Stimulated activated CD8-positive, alpha-beta memory T cell treated with anti-CD3 and anti-CD28 coated beads, Interleukin-15, amount 100 ng/mL, for 48 hours (primary cell): ENCODE results near the gene UBE2L3.
"Not testable (repeated sequence)": the region's sequence is repeated elsewhere in the genome, so short reads cannot be mapped to it uniquely, and the experiment has no call there.

Source experiments
- DNase-seq, 2 donors: peaks; one replicate each; pipeline ENCODE4 v3.0.0-alpha.2; 2020; ENCODE audit warnings: low read depth in 2 of 2

Gene UBE2L3

GRCh38 chr22:21567456-21568346 lies at the start of gene UBE2L3:
Gene UBE2L3, plus strand, starts transcription at chr22:21567714. Its CDS starts 31 bp downstream, at chr22:21567745.
- peak; percentile 75 to 77 for DNase-seq

GRCh38 chr22:21526705-21527500 lies 40.6 kb upstream of the UBE2L3 start:
- not testable (repeated sequence) for DNase-seq

- DNase-seq, result not testable (repeated sequence)
Observed at GRCh38 chr22:21531525-21531924, 36.0 kb upstream of the UBE2L3 start.

- DNase-seq, result not testable (repeated sequence)
Observed at GRCh38 chr22:21532863-21533648, 34.5 kb upstream of the UBE2L3 start.

GRCh38 chr22:21539862-21540261 lies 27.7 kb upstream of the UBE2L3 start:
- DNase-seq, result not testable (repeated sequence)

GRCh38 chr22:21544432-21545322 lies 22.8 kb upstream of the UBE2L3 start:
- not testable (repeated sequence) for DNase-seq

GRCh38 chr22:21549558-21549957 lies 18.0 kb upstream of the UBE2L3 start:
- DNase-seq, result not testable (repeated sequence)

GRCh38 chr22:21550008-21550677 lies 17.4 kb upstream of the UBE2L3 start:
- DNase-seq, result not testable (repeated sequence)

- DNase-seq, result not testable (repeated sequence)
Observed at GRCh38 chr22:21550678-21551047, 16.9 kb upstream of the UBE2L3 start.

GRCh38 chr22:21551361-21551760 lies 16.2 kb upstream of the UBE2L3 start, which contains the start of gene RIMBP3C:
Gene RIMBP3C, minus strand, starts transcription at chr22:21551461. Its CDS starts 485 bp downstream, at chr22:21550976.
- not testable (repeated sequence) for DNase-seq

- DNase-seq, result not testable (repeated sequence)
Observed at GRCh38 chr22:21559345-21560125, 8.0 kb upstream of the UBE2L3 start.

- not testable (repeated sequence) for DNase-seq
Observed at GRCh38 chr22:21560657-21561056, 6.9 kb upstream of the UBE2L3 start.

- DNase-seq, result no peak
Observed at GRCh38 chr22:21563912-21564311, 3.6 kb upstream of the UBE2L3 start.

GRCh38 chr22:21564411-21564810 lies 3.1 kb upstream of the UBE2L3 start:
- no peak for DNase-seq

- DNase-seq, result no peak
Observed at GRCh38 chr22:21568347-21569075, 997 bp downstream of the UBE2L3 start.

- DNase-seq, result not testable (repeated sequence)
Observed at GRCh38 chr22:21569076-21569427, 1.5 kb downstream of the UBE2L3 start.

- no peak for DNase-seq
Observed at GRCh38 chr22:21569459-21570170, 2.1 kb downstream of the UBE2L3 start.

- no peak for DNase-seq
Observed at GRCh38 chr22:21570398-21570797, 2.9 kb downstream of the UBE2L3 start.
